Keratinocyte (primary cell): ENCODE results near the gene PCSK2. TPM values are rescaled to one million over a fixed set of nuclear protein-coding genes. Genes with fewer than 3 reads are reported as not detected.

Source experiments
- DNase-seq: peaks from one replicate; pipeline ENCODE4 v3.0.0-alpha.2; 2011; ENCODE audit warnings: low read depth, missing footprints, low spot score
- FAIRE-seq: peaks from 2 replicates; lab custom pipeline; 2011; peaks lifted over from hg19 to GRCh38; lab: Jason Lieb, UNC
- H2AFZ ChIP-seq: 2 replicates; pipeline ENCODE4 v1.6.0; 2012; ENCODE audit warnings: low read length, control low read depth, inconsistent platforms; ENCODE audit not compliant: control insufficient read depth
- H3K27ac ChIP-seq: 2 replicates; pipeline ENCODE4 v1.5.1; 2011; ENCODE audit warnings: low read length; ENCODE audit not compliant: control insufficient read depth, insufficient read depth
- H3K27me3 ChIP-seq: 3 replicates; pipeline ENCODE4 v1.6.0; 2011; ENCODE audit warnings: low read length; ENCODE audit not compliant: control insufficient read depth, insufficient read depth; ENCODE audit errors: extremely low read depth
- H3K36me3 ChIP-seq, 2 experiments: 2 replicates in 1 of 2; 3 replicates in 1 of 2; pipeline ENCODE4 v1.5.1; 2011; ENCODE audit warnings: low read length in 2 of 2, mild to moderate bottlenecking in 1 of 2; ENCODE audit not compliant: control insufficient read depth in 2 of 2, insufficient read depth in 2 of 2; ENCODE audit errors: extremely low read depth in 1 of 2
- H3K4me1 ChIP-seq: 3 replicates; pipeline ENCODE4 v1.5.1; 2011; ENCODE audit warnings: low read length; ENCODE audit not compliant: control insufficient read depth, insufficient read depth; ENCODE audit errors: extremely low read depth
- H3K4me2 ChIP-seq: 3 replicates; pipeline ENCODE4 v1.6.0; 2011; ENCODE audit warnings: low read depth, low read length; ENCODE audit not compliant: control insufficient read depth, insufficient read depth; ENCODE audit errors: extremely low read depth
- H3K4me3 ChIP-seq, 3 experiments: fragments of 200-600 bp in 1 of 3; sonication (generic) in 1 of 3; 2 replicates in 2 of 3; 3 replicates in 1 of 3; pipeline ENCODE4 v1.5.1; 2011 to 2016; ENCODE audit warnings: low read length in 3 of 3, mild to moderate bottlenecking in 3 of 3, control low read depth in 2 of 3, inconsistent platforms in 1 of 3, low read depth in 1 of 3, mixed read lengths in 1 of 3, mixed run types in 1 of 3, moderate library complexity in 1 of 3; ENCODE audit not compliant: control insufficient read depth in 2 of 3, insufficient read depth in 2 of 3; ENCODE audit errors: extremely low read depth in 1 of 3
- H3K79me2 ChIP-seq: 2 replicates; pipeline ENCODE4 v1.6.0; 2012; ENCODE audit warnings: low read length; ENCODE audit not compliant: control insufficient read depth, insufficient read depth
- H3K9ac ChIP-seq: 3 replicates; pipeline ENCODE4 v1.6.0; 2011; ENCODE audit warnings: low read length; ENCODE audit not compliant: control insufficient read depth, insufficient read depth; ENCODE audit errors: extremely low read depth
- H3K9me1 ChIP-seq: 3 replicates; pipeline ENCODE4 v1.6.0; 2011; ENCODE audit warnings: low read length; ENCODE audit not compliant: control insufficient read depth, insufficient read depth; ENCODE audit errors: extremely low read depth
- H3K9me3 ChIP-seq: 2 replicates; pipeline ENCODE4 v1.5.1; 2012; ENCODE audit warnings: low read depth, low read length; ENCODE audit not compliant: control insufficient read depth
- H4K20me1 ChIP-seq: 3 replicates; pipeline ENCODE4 v1.6.0; 2011; ENCODE audit warnings: low read length; ENCODE audit not compliant: control insufficient read depth, insufficient read depth; ENCODE audit errors: extremely low read depth
- EZH2 ChIP-seq: IDR thresholded peaks from one replicate; pipeline ENCODE4 v1.6.1; 2012; ENCODE audit warnings: inconsistent platforms, mild to moderate bottlenecking, low read length, moderate library complexity
- dilution Hi-C: fragments of 300-500 bp; cut with MboI; formaldehyde crosslinking; loops from one replicate; pipeline ENCODE4 v1.7.0; 2020; ENCODE audit warnings: low sequenced_read_pairs; ENCODE audit not compliant: extremely low pct_ligation_motif_present
- polyA plus RNA-seq, 5 experiments: library from polyadenylated mRNA; depleted of rRNA in 3 of 5; stranded (reverse) in 3 of 5; stranded (forward) in 1 of 5; unstranded in 1 of 5; fragments of >200 nt; gene quantifications; 1 replicate in 1 of 5; 2 replicates in 3 of 5; 3 replicates in 1 of 5; pipeline versions ENCODE4 v1.2.1 to v1.2.3, GENCODE V29; 2011 to 2012; ENCODE audit warnings: missing spikeins in 2 of 5, low read depth in 1 of 5, low replicate concordance in 1 of 5
- TF ChIP-seq, protein P1 (sequence below), 3 experiments: IDR thresholded peaks in 1 of 3; conservative IDR thresholded peaks in 1 of 3; optimal IDR thresholded peaks in 1 of 3; 2 replicates in 2 of 3; 3 replicates in 1 of 3; pipeline versions ENCODE3 to v1.5.1; 2011; ENCODE audit warnings: low read length in 3 of 3, mild to moderate bottlenecking in 3 of 3, moderate library complexity in 2 of 3, control low read depth in 1 of 3, inconsistent platforms in 1 of 3; ENCODE audit not compliant: insufficient read depth in 2 of 3; ENCODE audit errors: extremely low read depth in 1 of 3

Gene PCSK2
- polyA plus RNA-seq, 1 donor (not counting 4 experiments of a cell fraction or from before 2014, with no cell fraction given) = not detected

DNA sequence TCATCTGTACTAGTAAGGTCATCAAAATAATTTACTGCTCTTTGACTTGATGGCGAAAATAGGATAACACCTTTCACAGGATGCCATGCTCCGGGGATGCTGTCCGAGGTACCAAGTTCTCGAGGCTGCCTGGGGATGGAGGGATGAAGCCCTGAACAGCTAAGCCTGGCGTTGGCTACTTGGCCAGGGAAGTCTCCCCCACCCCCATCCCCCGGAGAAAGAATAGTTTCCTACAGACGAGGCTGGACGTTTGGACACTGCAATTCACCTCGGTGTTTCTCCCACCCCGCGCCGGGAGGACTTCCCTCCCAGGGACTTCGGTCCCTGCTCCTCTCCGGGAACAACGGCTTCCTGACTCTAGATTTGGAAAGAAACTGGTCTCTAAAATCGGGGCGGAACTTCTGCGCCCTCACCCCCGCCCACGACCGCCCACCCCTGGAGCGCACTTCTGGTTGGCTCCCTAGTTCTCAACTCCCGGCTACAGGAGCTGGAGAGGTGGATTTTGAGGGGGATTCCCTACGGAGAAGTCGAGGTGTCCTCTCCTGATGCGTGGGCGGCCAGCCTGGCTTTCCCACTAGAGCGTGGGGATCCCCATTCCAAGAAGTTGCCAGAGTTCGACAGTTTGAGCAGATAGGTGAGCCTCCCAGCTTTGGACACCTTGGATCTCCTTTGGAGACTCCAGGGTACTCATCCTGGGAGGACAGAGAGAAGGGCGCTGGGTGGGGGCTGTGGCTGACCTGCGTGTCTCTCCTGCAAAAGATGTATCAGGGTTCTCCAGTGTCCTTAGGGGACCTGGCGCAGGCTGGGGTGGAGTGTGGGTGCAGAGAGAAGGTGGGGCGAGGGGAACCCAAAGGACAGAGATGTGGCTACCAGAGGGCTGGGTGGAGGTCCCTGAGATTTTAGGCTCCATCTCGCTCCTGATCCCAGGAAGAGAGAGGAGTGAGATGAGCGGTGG is 1.1 kb downstream of the PCSK2 start:
- H3K27me3 ChIP-seq = peaks cover 48% of the 10 kb centered on the region
- H3K9me1 ChIP-seq = no peaks in the 10 kb centered on the region
- H3K4me1 ChIP-seq = no peaks in the 10 kb centered on the region
- H3K79me2 ChIP-seq = no peaks in the 10 kb centered on the region
- no peak overlapping the region for H3K4me3 ChIP-seq
- TF ChIP-seq EZH2 = peak; percentile 6
- TF ChIP-seq, protein P1, sequence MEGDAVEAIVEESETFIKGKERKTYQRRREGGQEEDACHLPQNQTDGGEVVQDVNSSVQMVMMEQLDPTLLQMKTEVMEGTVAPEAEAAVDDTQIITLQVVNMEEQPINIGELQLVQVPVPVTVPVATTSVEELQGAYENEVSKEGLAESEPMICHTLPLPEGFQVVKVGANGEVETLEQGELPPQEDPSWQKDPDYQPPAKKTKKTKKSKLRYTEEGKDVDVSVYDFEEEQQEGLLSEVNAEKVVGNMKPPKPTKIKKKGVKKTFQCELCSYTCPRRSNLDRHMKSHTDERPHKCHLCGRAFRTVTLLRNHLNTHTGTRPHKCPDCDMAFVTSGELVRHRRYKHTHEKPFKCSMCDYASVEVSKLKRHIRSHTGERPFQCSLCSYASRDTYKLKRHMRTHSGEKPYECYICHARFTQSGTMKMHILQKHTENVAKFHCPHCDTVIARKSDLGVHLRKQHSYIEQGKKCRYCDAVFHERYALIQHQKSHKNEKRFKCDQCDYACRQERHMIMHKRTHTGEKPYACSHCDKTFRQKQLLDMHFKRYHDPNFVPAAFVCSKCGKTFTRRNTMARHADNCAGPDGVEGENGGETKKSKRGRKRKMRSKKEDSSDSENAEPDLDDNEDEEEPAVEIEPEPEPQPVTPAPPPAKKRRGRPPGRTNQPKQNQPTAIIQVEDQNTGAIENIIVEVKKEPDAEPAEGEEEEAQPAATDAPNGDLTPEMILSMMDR (optimal IDR thresholded peaks at IDR 0.05 in 1 of 3, IDR thresholded peaks at IDR 0.05 in 1 of 3, conservative IDR thresholded peaks at IDR 0.05 in 1 of 3; ENCODE audit: extremely low read depth in 1 of 3, insufficient read depth in 2 of 3, low read length in 3 of 3) = no peak
- FAIRE-seq (no peak), DNase-seq (no peak)
- H2AFZ ChIP-seq = no peak overlapping the region
- H3K9ac ChIP-seq = no peak overlapping the region
- H3K9me3 ChIP-seq = no peaks in the 10 kb centered on the region
- H4K20me1 ChIP-seq = no peaks in the 10 kb centered on the region
- dilution Hi-C loops = no loop called here
- H3K27ac ChIP-seq = no peak overlapping the region
- no peaks in the 10 kb centered on the region for H3K36me3 ChIP-seq
- H3K4me2 ChIP-seq = no peak overlapping the region

DNA sequence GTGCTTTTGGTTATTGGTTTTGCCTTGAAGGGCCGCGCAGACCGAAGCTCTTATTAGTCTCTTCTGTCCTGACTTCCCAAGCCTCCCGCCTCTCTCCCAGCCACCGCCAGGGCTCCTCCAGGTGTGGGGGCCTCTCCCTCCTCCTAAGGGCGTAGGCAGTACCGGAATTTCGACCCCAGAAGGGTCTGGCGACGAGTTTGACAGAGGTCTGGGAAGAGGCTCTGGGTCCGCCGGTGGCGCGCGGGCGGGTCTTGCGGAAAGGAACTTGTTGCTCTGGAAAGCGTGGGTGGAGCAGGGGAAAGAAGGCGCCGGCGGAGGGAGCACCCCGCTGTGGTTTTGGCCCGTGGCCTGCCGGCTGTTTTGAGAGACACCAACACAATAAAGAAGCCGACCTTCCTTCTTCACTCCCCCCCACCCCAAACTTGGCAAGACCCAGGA is 1.8 kb downstream of the PCSK2 start:
- Histone ChIP-seq H3K4me2 (no peak overlapping the region), H3K36me3 (no peaks in the 10 kb centered on the region), H3K9me1 (no peaks in the 10 kb centered on the region), H3K9me3 (no peaks in the 10 kb centered on the region), H3K27ac (no peak overlapping the region), H3K4me3 (no peak overlapping the region), H3K27me3 (peaks cover 48% of the 10 kb centered on the region), H4K20me1 (no peaks in the 10 kb centered on the region), H2AFZ (no peak overlapping the region), H3K4me1 (no peaks in the 10 kb centered on the region), H3K79me2 (no peaks in the 10 kb centered on the region), H3K9ac (no peak overlapping the region)
- no peak for FAIRE-seq
- dilution Hi-C loops = no loop called here
- no peak for DNase-seq
- TF ChIP-seq EZH2 = no peak
- TF ChIP-seq, protein P1 (optimal IDR thresholded peaks at IDR 0.05 in 1 of 3, IDR thresholded peaks at IDR 0.05 in 1 of 3, conservative IDR thresholded peaks at IDR 0.05 in 1 of 3; ENCODE audit: extremely low read depth in 1 of 3, insufficient read depth in 2 of 3, low read length in 3 of 3) = no peak
